HepG2 (cell line): ENCODE results near the gene PUDP. TPM values are rescaled to one million over a fixed set of nuclear protein-coding genes. Genes with fewer than 3 reads are reported as not detected.

ENCODE experiments used
- ATAC-seq: fragments of 200-7000 bp; cut with Tn5 transposase; 3 replicates; pipeline ENCODE4 v1.9.1; 2020; ENCODE audit warnings: mild to moderate bottlenecking, moderate library complexity
- BruUV-seq: library from RNA; stranded (reverse); fragments of 400-500 nt; replicated peaks from 2 replicates; lab custom pipeline; 2021; lab: Mats Ljungman, UMichigan
- CTCF ChIA-PET: fragments of 300-600 bp; formaldehyde crosslinking; extraction: SDS; loops from one replicate; lab custom pipeline; 2021; ENCODE audit warnings: low total read pairs, inconsistent platforms, low intra/inter-chr PET ratio; lab: Yijun Ruan, JAX
- POLR2A ChIA-PET: fragments of 350-600 bp; sonication (Branson Sonifier 250); formaldehyde crosslinking; loops from one replicate; lab custom pipeline; 2020; ENCODE audit warnings: antibody characterized with exemption, inconsistent platforms; lab: Yijun Ruan, JAX
- DNase-seq: peaks from one replicate; pipeline ENCODE4 v3.0.0-alpha.2; 2015; ENCODE audit warnings: low spot score
- FAIRE-seq: peaks from 3 replicates; lab custom pipeline; 2011; peaks lifted over from hg19 to GRCh38; lab: Jason Lieb, UNC
- H2AFZ ChIP-seq: one replicate; pipeline ENCODE4 v1.6.1; 2011; ENCODE audit warnings: low read length, inconsistent platforms
- H3K27ac ChIP-seq: fragments of 300-600 bp; 3 replicates; pipeline ENCODE4 v1.8.0; 2011; ENCODE audit warnings: mixed run types, mild to moderate bottlenecking, mixed read lengths, low read length, inconsistent platforms; ENCODE audit not compliant: insufficient read depth; ENCODE audit errors: extremely low read length
- H3K27me3 ChIP-seq, 2 experiments: fragments of 200-600 bp in 1 of 2; 2 replicates in 1 of 2; 3 replicates in 1 of 2; pipeline versions ENCODE4 v1.6.0 to v1.8.0; 2011; ENCODE audit warnings: low read length in 2 of 2, mild to moderate bottlenecking in 2 of 2, moderate library complexity in 2 of 2, inconsistent platforms in 1 of 2; ENCODE audit not compliant: insufficient read depth in 2 of 2, control insufficient read depth in 1 of 2
- H3K36me3 ChIP-seq, 2 experiments: fragments of 200-600 bp in 1 of 2; replicated peaks in 1 of 2; 2 replicates in 1 of 2; 3 replicates in 1 of 2; pipeline versions ENCODE4 v1.5.1 to v1.8.0; 2011; ENCODE audit warnings: low read length in 2 of 2, inconsistent platforms in 1 of 2; ENCODE audit not compliant: insufficient read depth in 2 of 2, control insufficient read depth in 1 of 2
- H3K4me1 ChIP-seq: 2 replicates; pipeline ENCODE4 v1.5.1; 2012; ENCODE audit warnings: low read length, inconsistent platforms; ENCODE audit not compliant: insufficient read depth
- H3K4me2 ChIP-seq: 2 replicates; pipeline ENCODE4 v1.6.0; 2011; ENCODE audit warnings: low read depth, low read length, inconsistent platforms
- H3K4me3 ChIP-seq, 3 experiments: fragments of 200-600 bp in 1 of 3; sonication (generic), shearing (Covaris generic) in 1 of 3; replicated peaks in 1 of 3; 2 replicates each; pipeline ENCODE4 v1.5.1; 2011 to 2016; ENCODE audit warnings: low read length in 3 of 3, inconsistent platforms in 2 of 3, low read depth in 2 of 3, mild to moderate bottlenecking in 2 of 3, control low read depth in 1 of 3, mixed read lengths in 1 of 3; ENCODE audit not compliant: insufficient read depth in 1 of 3
- H3K79me2 ChIP-seq: one replicate; pipeline ENCODE4 v1.6.1; 2011; ENCODE audit warnings: low read length, inconsistent platforms; ENCODE audit not compliant: insufficient read depth
- H3K9ac ChIP-seq: 2 replicates; pipeline ENCODE4 v1.6.0; 2011; ENCODE audit warnings: mild to moderate bottlenecking, low read depth, low read length, inconsistent platforms; ENCODE audit not compliant: insufficient read depth
- H3K9me3 ChIP-seq: 2 replicates; pipeline ENCODE4 v1.5.1; 2012; ENCODE audit warnings: mild to moderate bottlenecking, low read length
- H4K20me1 ChIP-seq: 2 replicates; pipeline ENCODE4 v1.6.0; 2011; ENCODE audit warnings: inconsistent platforms, mild to moderate bottlenecking, low read length, moderate library complexity; ENCODE audit not compliant: insufficient read depth
- ARHGAP35 ChIP-seq: sonication (generic); formaldehyde crosslinking; IDR thresholded peaks from 2 replicates; pipeline ENCODE4 v1.9.0; 2022; ENCODE audit warnings: mild to moderate bottlenecking, inconsistent platforms, moderate library complexity, missing genetic modification reagents, borderline replicate concordance
- ARNT ChIP-seq: fragments of 450-650 bp; IDR thresholded peaks from 2 replicates; pipeline ENCODE4 v1.6.1; 2017
- BRD4 ChIP-seq: sonication (generic); formaldehyde crosslinking; IDR thresholded peaks from 2 replicates; pipeline ENCODE4 v1.4.0; 2020; ENCODE audit warnings: missing genetic modification reagents
- GZF1 ChIP-seq: sonication (generic); formaldehyde crosslinking; IDR thresholded peaks from 2 replicates; pipeline ENCODE4 v1.5.1; 2020; ENCODE audit warnings: mild to moderate bottlenecking, missing genetic modification reagents
- ISL2 ChIP-seq: sonication (generic); formaldehyde crosslinking; IDR thresholded peaks from 2 replicates; pipeline ENCODE4 v1.5.0; 2020; ENCODE audit warnings: missing genetic modification reagents
- KIAA2018 ChIP-seq: sonication (generic); formaldehyde crosslinking; IDR thresholded peaks from 2 replicates; pipeline ENCODE4 v1.5.0; 2020; ENCODE audit warnings: mild to moderate bottlenecking, missing genetic modification reagents, borderline replicate concordance
- MIER3 ChIP-seq: IDR thresholded peaks from 2 replicates; pipeline ENCODE4 v1.6.1; 2016; ENCODE audit warnings: missing compliant biosample characterization, borderline replicate concordance
- NR2F1 ChIP-seq, 2 experiments: fragments of 450-650 bp in 1 of 2; formaldehyde crosslinking in 1 of 2; IDR thresholded peaks; 2 replicates each; pipeline versions ENCODE4 v1.5.0 to v1.6.1; 2016 to 2020; ENCODE audit warnings: mild to moderate bottlenecking in 1 of 2, missing compliant biosample characterization in 1 of 2, missing genetic modification reagents in 1 of 2, moderate library complexity in 1 of 2
- PAXIP1 ChIP-seq: sonication (generic); formaldehyde crosslinking; conservative IDR thresholded peaks from 2 replicates; pipeline ENCODE4 v1.4.0; 2020; ENCODE audit warnings: mild to moderate bottlenecking, missing genetic modification reagents, moderate library complexity
- RFXAP ChIP-seq: sonication (generic); formaldehyde crosslinking; IDR thresholded peaks from 2 replicates; pipeline ENCODE4 v1.4.0; 2020; ENCODE audit warnings: missing genetic modification reagents, borderline replicate concordance
- ZKSCAN5 ChIP-seq: sonication (generic); formaldehyde crosslinking; IDR thresholded peaks from 2 replicates; pipeline ENCODE4 v1.5.1; 2020; ENCODE audit warnings: mild to moderate bottlenecking, missing genetic modification reagents
- ZNF703 ChIP-seq: sonication (generic); formaldehyde crosslinking; IDR thresholded peaks from 2 replicates; pipeline ENCODE4 v1.5.1; 2020; ENCODE audit warnings: missing genetic modification reagents, mild to moderate bottlenecking, moderate library complexity, borderline replicate concordance
- ZNF768 ChIP-seq: sonication (generic); formaldehyde crosslinking; IDR thresholded peaks from 2 replicates; pipeline ENCODE4 v1.4.0; 2020; ENCODE audit warnings: missing genetic modification reagents
- ZNF816 ChIP-seq: sonication (generic); formaldehyde crosslinking; IDR thresholded peaks from 2 replicates; pipeline ENCODE4 v1.8.0; 2022; ENCODE audit warnings: missing genetic modification reagents, mild to moderate bottlenecking, borderline replicate concordance
- WGBS: methylation state at CpG from one replicate; pipeline ENCODE4 v1.1.6; 2017; ENCODE audit warnings: low lambda C conversion rate; 5-methylcytosine and 5-hydroxymethylcytosine counted together
- in situ Hi-C: cut with HindIII; loops from 2 replicates; pipeline ENCODE4 v1.10.0; 2017; ENCODE audit warnings: low pct_unique_long_range_greater_than_20kb; ENCODE audit not compliant: extremely low pct_ligation_motif_present
- intact Hi-C: fragments of 100-400 bp; cut with micrococcal nuclease; formaldehyde crosslinking; loops from one replicate; pipeline ENCODE4 v1.10.0; 2022; ENCODE audit not compliant: unreplicated experiment
- polyA plus RNA-seq, 8 experiments: library from polyadenylated mRNA; depleted of rRNA in 3 of 8; stranded (reverse) in 7 of 8; unstranded in 1 of 8; fragments of >200 nt; fragmentation: Illumina TruSeq in 4 of 8; extraction: Trizol in 4 of 8; gene quantifications; 2 replicates each; pipeline versions ENCODE4 v1.2.1 to v1.2.3, GENCODE V29; 2011 to 2016; ENCODE audit warnings: low read depth in 4 of 8, missing spikeins in 1 of 8, mixed read lengths in 1 of 8; ENCODE audit not compliant: insufficient read depth in 1 of 8
- total RNA-seq, 5 experiments: library from RNA; depleted of rRNA; stranded (reverse); fragments of >200 nt; fragmentation: Illumina TruSeq; extraction: Trizol; gene quantifications; 2 replicates each; pipeline ENCODE4 v1.2.3, GENCODE V29; 2016; ENCODE audit warnings: low read depth in 1 of 5

The PUDP gene
- total and polyA plus RNA-seq, 2 of the 13 experiments (the other 11 are each of a cell fraction or from before 2014, with no cell fraction given), result 7.5 to 23.5 TPM

GRCh38 chrX:7134981-7135380, 13.0 kb downstream of the PUDP start:
- Histone ChIP-seq H3K4me1 (peaks cover 25% of the 10 kb centered on the region), H3K36me3 (no peaks in the 10 kb centered on the region), H3K9me3 (no peaks in the 10 kb centered on the region), H3K27me3 (no peaks in the 10 kb centered on the region), H4K20me1 (no peaks in the 10 kb centered on the region), H3K9ac (no peak overlapping the region), H2AFZ (no peak overlapping the region), H3K4me3 (no peak overlapping the region), H3K79me2 (peaks cover 1% of the 10 kb centered on the region), H3K4me2 (no peak overlapping the region), H3K27ac (no peak overlapping the region)
- no peak for ATAC-seq
- ChIA-PET POLR2A (no interaction called here), CTCF (no interaction called here)
- 96% methylated on average over 2 of the region's 2 CpGs for WGBS
- FAIRE-seq, result no peak
- BruUV-seq, result no TSS peak
- TF ChIP-seq ISL2 (CRISPR knock-in tag) (no peak), NR2F1 (CRISPR knock-in tag; IDR thresholded peaks at IDR 0.05) (no peak), PAXIP1 (CRISPR knock-in tag) (no peak), ZNF703 (CRISPR knock-in tag) (no peak), BRD4 (CRISPR knock-in tag) (no peak), ZKSCAN5 (CRISPR knock-in tag) (no peak), ZNF816 (CRISPR knock-in tag) (no peak), ARNT (no peak), GZF1 (CRISPR knock-in tag) (no peak), RFXAP (CRISPR knock-in tag) (no peak), KIAA2018 (CRISPR knock-in tag) (no peak), ZNF768 (CRISPR knock-in tag) (no peak), ARHGAP35 (CRISPR knock-in tag) (no peak), MIER3 (CRISPR knock-in tag) (no peak)
- no peak for DNase-seq
- in situ Hi-C loops, result no loop called here
- intact Hi-C loops, result loop anchor here (10.0 kb wide), 1 partner anchor 450 kb away; no protein-coding TSS in a partner anchor
